Measurements from ENCODE around the gene ROR1.
"Not testable (repeated sequence)": the region's sequence is repeated elsewhere in the genome, so short reads cannot be mapped to it uniquely, and the experiment has no call there.

Gene ROR1

GRCh38 chr1:63794939-63795378 lies 21.1 kb downstream of the ROR1 start:
- DNase-seq, result no peak

DNA sequence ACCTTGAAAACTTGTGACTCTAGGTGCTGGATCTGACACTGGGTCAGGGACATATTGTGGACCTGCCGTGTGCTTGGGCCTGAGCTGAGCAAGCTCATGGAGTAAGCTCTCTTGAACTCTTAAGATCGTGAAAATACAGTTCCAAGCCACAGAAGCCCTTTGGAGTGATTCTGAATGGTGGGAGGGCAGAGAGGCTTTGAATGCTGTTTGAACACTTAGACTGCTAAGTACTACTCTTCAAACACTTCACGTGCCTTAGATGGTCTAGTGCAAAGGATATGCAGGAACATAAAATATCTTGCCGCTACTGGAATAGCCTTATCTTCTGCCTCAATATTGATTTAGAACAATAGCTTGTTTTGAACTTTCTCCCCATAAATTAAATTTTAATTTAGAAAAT lies 21.6 kb downstream of the ROR1 start:
- no peak for DNase-seq

- DNase-seq, result no peak
Observed at GRCh38 chr1:63797056-63797726, 23.4 kb downstream of the ROR1 start.

- no peak for DNase-seq
Observed at GRCh38 chr1:63798284-63798683, 24.5 kb downstream of the ROR1 start.

DNA sequence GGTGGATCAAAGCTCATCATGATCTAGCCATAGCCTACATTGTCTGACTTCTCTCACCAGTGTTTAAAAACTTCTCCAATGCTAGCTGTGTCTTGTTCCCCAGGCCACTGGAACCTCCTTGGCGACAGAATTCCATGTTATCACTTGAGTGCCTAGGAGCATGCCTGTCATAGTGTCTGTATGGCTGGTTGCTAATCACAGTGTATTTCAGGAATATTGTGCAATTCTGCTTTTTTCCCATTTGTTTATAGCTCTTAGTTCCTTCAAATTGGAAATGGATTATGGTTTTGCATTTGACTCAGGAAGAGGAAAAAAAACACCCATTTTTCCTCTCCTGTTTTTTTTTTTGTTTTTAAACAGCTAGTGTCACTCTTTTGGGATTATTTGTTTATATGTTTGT lies 25.5 kb downstream of the ROR1 start:
- DNase-seq, result no peak

DNA sequence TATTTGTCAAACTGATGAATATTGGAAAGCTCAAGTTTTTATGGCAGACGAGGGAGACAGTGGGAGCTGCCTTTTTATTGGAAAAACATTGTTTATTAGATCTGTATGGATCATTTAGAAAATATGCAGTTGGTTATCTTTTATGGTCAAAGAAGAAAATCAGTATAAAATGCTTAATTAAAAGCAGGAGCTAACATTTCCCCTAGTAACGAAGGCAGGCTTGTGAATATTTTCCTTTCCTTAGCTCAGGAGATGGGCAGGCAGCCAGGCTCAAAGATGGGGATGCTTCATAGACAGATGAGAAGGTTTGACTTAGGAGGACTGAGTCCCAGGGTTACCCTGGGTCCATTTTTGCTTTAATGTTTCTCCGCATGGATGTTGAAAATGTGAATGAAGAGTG lies 26.0 kb downstream of the ROR1 start:
- DNase-seq, result no peak

DNA sequence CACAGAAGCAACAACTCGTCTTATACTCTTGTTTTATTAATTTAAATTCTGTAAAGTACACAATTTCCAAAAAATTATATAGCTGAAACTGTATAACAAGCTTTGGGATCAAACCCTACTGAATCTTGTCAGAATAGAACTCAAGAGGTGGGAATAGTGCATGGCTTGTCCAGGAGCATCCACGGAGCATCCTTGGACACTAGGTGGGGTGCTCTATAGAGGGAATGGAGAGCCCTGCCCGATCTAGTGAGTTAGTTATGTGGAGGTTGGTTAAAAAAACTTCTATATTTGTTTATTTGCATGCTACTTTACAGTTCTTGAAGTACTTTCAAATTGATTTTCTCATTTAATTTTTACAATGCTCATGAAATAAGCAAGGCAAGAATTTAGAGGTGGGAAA lies 28.3 kb downstream of the ROR1 start:
- no peak for DNase-seq

DNA sequence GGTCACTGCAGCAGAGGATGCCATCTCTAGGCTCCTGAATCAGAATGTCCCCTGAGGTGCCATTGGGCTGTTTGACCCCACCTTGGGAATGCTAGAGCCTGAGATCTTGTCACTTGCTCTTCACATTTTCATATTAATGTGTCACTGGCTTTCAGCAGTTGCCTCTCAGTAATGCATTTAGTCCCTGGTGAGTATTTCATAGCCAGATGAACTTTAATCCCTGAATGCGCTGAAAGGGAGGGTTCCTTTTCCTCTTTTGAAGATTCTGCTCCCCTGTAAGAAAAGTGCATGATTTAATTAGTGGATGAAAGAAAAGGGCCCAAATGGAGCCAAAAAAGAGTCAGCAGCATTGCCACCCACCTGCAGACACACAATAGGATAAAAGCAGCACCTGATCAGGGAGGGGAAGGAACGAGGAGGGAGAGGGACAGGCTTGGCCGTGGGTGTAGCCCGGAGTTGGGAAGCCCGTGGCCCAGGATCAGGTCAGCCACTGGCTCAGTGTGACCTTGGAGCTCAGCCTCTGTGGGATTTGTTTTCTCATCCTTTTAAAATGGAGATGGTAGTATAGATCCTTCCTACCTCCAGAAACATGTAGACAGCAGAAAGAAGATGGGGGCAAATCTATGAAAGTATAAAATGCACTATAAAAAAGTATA lies 31.1 kb downstream of the ROR1 start:
- DNase-seq, result no peak

- no peak for DNase-seq
Observed at GRCh38 chr1:63807046-63807445, 33.2 kb downstream of the ROR1 start.

GRCh38 chr1:63810936-63811469 lies 37.2 kb downstream of the ROR1 start:
- DNase-seq, result no peak

GRCh38 chr1:63812071-63812700 lies 38.4 kb downstream of the ROR1 start:
- DNase-seq, result no peak

DNA sequence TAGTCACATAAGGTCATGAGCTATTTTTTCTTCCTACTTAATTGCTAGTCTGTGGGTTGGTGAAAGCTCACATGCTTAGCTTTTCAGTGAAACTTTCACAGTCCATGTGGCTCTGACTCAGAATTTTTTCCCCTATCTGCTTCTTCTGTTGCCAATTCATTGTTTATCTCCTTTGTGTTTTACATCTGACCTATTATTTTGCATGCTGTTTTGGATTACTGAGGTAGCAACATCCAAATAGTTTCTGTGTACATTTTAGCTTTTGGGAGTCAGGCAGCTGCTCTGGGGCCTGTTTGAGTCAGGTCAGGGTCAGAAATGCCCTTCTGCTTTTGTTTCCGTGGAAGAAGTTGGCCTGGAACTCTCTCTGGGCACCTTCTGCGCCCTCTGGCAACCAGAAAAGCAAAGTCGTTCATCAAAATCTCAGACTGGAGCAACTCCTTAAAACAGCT lies 40.0 kb downstream of the ROR1 start:
- DNase-seq, result no peak

DNA sequence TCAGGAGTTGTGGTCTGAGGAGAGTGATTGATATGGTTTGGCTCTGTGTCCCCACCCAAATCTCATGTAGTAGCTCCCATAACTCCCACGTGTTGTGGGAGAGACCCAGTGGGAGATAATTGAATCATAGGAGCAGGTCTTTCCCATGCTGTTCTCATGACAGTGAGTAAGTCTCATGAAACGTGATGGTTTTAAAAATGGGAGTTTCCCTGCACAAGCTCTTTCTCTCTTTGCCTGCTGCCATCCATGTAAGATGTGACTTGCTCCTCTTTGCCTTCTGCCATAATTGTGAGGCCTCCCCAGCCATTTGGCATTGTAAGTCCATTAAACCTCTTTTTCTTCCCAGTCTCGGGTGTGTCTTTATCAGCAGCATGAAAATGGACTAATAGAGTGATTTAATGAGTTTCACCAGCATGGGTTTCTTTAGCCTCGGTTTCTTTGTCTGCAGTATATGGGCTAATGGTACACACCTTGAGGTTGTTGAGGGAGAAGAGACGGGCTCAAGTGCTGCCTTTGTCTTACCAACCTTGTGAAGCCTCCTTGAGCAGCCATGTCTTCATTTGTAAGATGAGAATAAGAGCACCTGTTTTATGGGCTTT lies 42.5 kb downstream of the ROR1 start:
- DNase-seq, result not testable (repeated sequence)

- no peak for DNase-seq
Observed at GRCh38 chr1:63817152-63817667, 43.4 kb downstream of the ROR1 start.

GRCh38 chr1:63817700-63818099 lies 43.9 kb downstream of the ROR1 start:
- DNase-seq, result no peak

- DNase-seq, result no peak
Observed at GRCh38 chr1:63818567-63819325, 44.9 kb downstream of the ROR1 start.

- DNase-seq, result no peak
Observed at GRCh38 chr1:63819795-63820194, 46.0 kb downstream of the ROR1 start.

GRCh38 chr1:63821091-63822005 lies 47.5 kb downstream of the ROR1 start:
- no peak for DNase-seq

GRCh38 chr1:63822540-63822939 lies 48.7 kb downstream of the ROR1 start:
- no peak for DNase-seq

DNA sequence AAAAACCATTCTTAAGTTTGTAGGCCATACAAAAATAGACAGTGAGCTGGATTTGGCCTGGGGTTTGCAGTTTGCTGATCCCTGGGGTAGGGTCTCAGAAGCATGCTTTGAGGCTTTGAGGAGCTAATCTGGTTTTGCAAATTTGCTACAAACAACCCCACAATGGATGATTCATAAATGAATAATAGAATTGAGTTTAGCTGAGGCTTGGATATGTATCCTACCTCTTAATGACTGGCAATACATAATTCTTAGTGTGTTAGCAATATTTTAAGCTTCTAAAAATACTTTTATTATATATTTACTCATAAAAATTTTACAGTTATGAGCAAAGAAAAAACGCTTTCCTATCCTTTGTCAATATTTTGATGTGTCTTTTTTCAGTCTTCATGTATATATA lies 50.6 kb downstream of the ROR1 start:
- no peak for DNase-seq

GRCh38 chr1:63825111-63825510 lies 51.3 kb downstream of the ROR1 start:
- DNase-seq, result no peak

All from CD4-positive, alpha-beta T cell treated with Interleukin-6 for 4 hours (primary cell).